H1 (cell line): ENCODE data around the gene ZNF699. TPM values are rescaled to one million over a fixed set of nuclear protein-coding genes. Genes with fewer than 3 reads are reported as not detected.

Experiments
- CTCF ChIA-PET: fragments of 300-600 bp; sonication (Branson Sonifier 250); formaldehyde crosslinking; loops from one replicate; lab custom pipeline; 2021; ENCODE audit not compliant: partially characterized antibody; lab: Charles Lee
- POLR2A ChIA-PET: fragments of 300-600 bp; sonication (Branson Sonifier 250); formaldehyde crosslinking; loops from one replicate; lab custom pipeline; 2021; ENCODE audit warnings: inconsistent platforms; ENCODE audit not compliant: partially characterized antibody; lab: Charles Lee
- DNase-seq, 2 experiments: peaks; one replicate each; pipeline versions ENCODE4 v3.0.0 to v3.0.0-alpha.2; 2010 to 2022; ENCODE audit warnings: low spot score in 2 of 2, low read depth in 1 of 2, mixed read lengths in 1 of 2
- FAIRE-seq: peaks from 2 replicates; lab custom pipeline; 2011; peaks lifted over from hg19 to GRCh38; lab: Jason Lieb, UNC
- H2AFZ ChIP-seq: 2 replicates; pipeline ENCODE4 v1.8.1; 2012; ENCODE audit warnings: low read length, inconsistent platforms
- H2AK5ac ChIP-seq: 2 replicates; pipeline ENCODE4 v1.6.1; 2013; ENCODE audit warnings: low read depth, low read length
- H2BK120ac ChIP-seq: replicated peaks from 2 replicates; pipeline ENCODE3; 2013; ENCODE audit warnings: low read depth, low read length, inconsistent platforms
- H2BK12ac ChIP-seq: 2 replicates; pipeline ENCODE4 v1.6.1; 2013; ENCODE audit warnings: low read depth, low read length
- H2BK15ac ChIP-seq: 2 replicates; pipeline ENCODE4 v1.6.1; 2013; ENCODE audit warnings: low read length
- H2BK20ac ChIP-seq: 2 replicates; pipeline ENCODE4 v1.6.1; 2013; ENCODE audit warnings: low read length
- H2BK5ac ChIP-seq: 2 replicates; pipeline ENCODE4 v1.6.1; 2013; ENCODE audit warnings: low read depth, low read length
- H3K14ac ChIP-seq: 2 replicates; pipeline ENCODE4 v1.6.1; 2013; ENCODE audit warnings: inconsistent platforms; ENCODE audit not compliant: insufficient read length
- H3K18ac ChIP-seq: 2 replicates; pipeline ENCODE4 v1.6.1; 2013; ENCODE audit warnings: low read length; ENCODE audit errors: extremely low read depth
- H3K23ac ChIP-seq: 2 replicates; pipeline ENCODE4 v1.6.1; 2013; ENCODE audit warnings: inconsistent platforms; ENCODE audit not compliant: insufficient read length
- H3K23me2 ChIP-seq: 2 replicates; pipeline ENCODE4 v1.6.1; 2013; ENCODE audit warnings: low read depth, low read length
- H3K27ac ChIP-seq: 2 replicates; pipeline ENCODE4 v1.6.1; 2011; ENCODE audit warnings: low read depth, low read length, inconsistent platforms
- H3K27me3 ChIP-seq, 4 experiments: replicated peaks in 1 of 4; 1 replicate in 1 of 4; 2 replicates in 3 of 4; pipeline versions ENCODE4 v1.6.1 to v1.8.1; 2011 to 2013; ENCODE audit warnings: low read length in 3 of 4, mild to moderate bottlenecking in 3 of 4, inconsistent platforms in 2 of 4, mixed read lengths in 2 of 4, moderate library complexity in 1 of 4; ENCODE audit not compliant: control insufficient read depth in 3 of 4, insufficient read depth in 3 of 4; ENCODE audit errors: extremely low read depth in 1 of 4
- H3K36me3 ChIP-seq, 4 experiments: 2 replicates each; pipeline versions ENCODE4 v1.6.1 to v1.8.1; 2011 to 2013; ENCODE audit warnings: mild to moderate bottlenecking in 4 of 4, low read length in 3 of 4, moderate library complexity in 2 of 4, control low read depth in 1 of 4, inconsistent platforms in 1 of 4; ENCODE audit not compliant: insufficient read depth in 4 of 4, control insufficient read depth in 2 of 4
- H3K4ac ChIP-seq: replicated peaks from 2 replicates; pipeline ENCODE3; 2013; ENCODE audit warnings: low read length, low read depth, mixed read lengths, inconsistent platforms; ENCODE audit not compliant: insufficient read length
- H3K4me1 ChIP-seq, 4 experiments: replicated peaks in 1 of 4; 1 replicate in 1 of 4; 2 replicates in 3 of 4; pipeline versions ENCODE4 v1.6.1 to v1.8.1; 2011 to 2013; ENCODE audit warnings: low read length in 3 of 4, inconsistent platforms in 2 of 4, mixed read lengths in 1 of 4; ENCODE audit not compliant: insufficient read depth in 4 of 4, control insufficient read depth in 3 of 4
- H3K4me2 ChIP-seq, 2 experiments: 2 replicates each; pipeline versions ENCODE4 v1.6.1 to v1.8.1; 2011 to 2013; ENCODE audit warnings: low read depth in 2 of 2, low read length in 2 of 2, control low read depth in 1 of 2, inconsistent platforms in 1 of 2, mild to moderate bottlenecking in 1 of 2; ENCODE audit not compliant: insufficient read depth in 1 of 2
- H3K4me3 ChIP-seq, 4 experiments: fragments of 200-600, 300-600 bp in 1 of 4; sonication (generic), shearing (Covaris generic), sonication (Bioruptor Twin) in 1 of 4; 2 replicates each; pipeline versions ENCODE4 v1.5.1 to v1.8.1; 2011 to 2016; ENCODE audit warnings: low read length in 4 of 4, low read depth in 3 of 4, control low read depth in 2 of 4, inconsistent platforms in 2 of 4, mild to moderate bottlenecking in 2 of 4, mixed read lengths in 1 of 4, moderate library complexity in 1 of 4; ENCODE audit not compliant: insufficient read depth in 2 of 4; ENCODE audit errors: extremely low read depth in 1 of 4
- H3K56ac ChIP-seq: replicated peaks from 2 replicates; pipeline ENCODE3; 2013; ENCODE audit warnings: low read depth, mild to moderate bottlenecking, mixed read lengths, low read length, inconsistent platforms; ENCODE audit not compliant: insufficient read length
- H3K79me1 ChIP-seq: 2 replicates; pipeline ENCODE4 v1.6.1; 2013; ENCODE audit warnings: low read depth, low read length, control low read depth
- H3K79me2 ChIP-seq, 2 experiments: 2 replicates each; pipeline versions ENCODE4 v1.6.1 to v1.8.1; 2012 to 2013; ENCODE audit warnings: low read length in 2 of 2, mild to moderate bottlenecking in 2 of 2, inconsistent platforms in 1 of 2; ENCODE audit not compliant: insufficient read depth in 2 of 2, control insufficient read depth in 1 of 2
- H3K9ac ChIP-seq, 4 experiments: replicated peaks in 1 of 4; 1 replicate in 1 of 4; 2 replicates in 3 of 4; pipeline versions ENCODE4 v1.6.1 to v1.8.1; 2011 to 2013; ENCODE audit warnings: low read depth in 3 of 4, low read length in 3 of 4, control low read depth in 2 of 4, mild to moderate bottlenecking in 2 of 4, moderate library complexity in 2 of 4, inconsistent platforms in 1 of 4; ENCODE audit errors: extremely low read depth in 1 of 4
- H3K9me3 ChIP-seq, 2 experiments: 2 replicates each; pipeline versions ENCODE4 v1.6.1 to v1.8.1; 2012 to 2013; ENCODE audit warnings: mild to moderate bottlenecking in 2 of 2, moderate library complexity in 2 of 2, control low read depth in 1 of 2, inconsistent platforms in 1 of 2, low read depth in 1 of 2, low read length in 1 of 2, mixed read lengths in 1 of 2; ENCODE audit not compliant: insufficient read depth in 2 of 2
- H4K20me1 ChIP-seq, 2 experiments: replicated peaks in 1 of 2; 2 replicates each; pipeline versions ENCODE3 to v1.8.1; 2011 to 2013; ENCODE audit warnings: inconsistent platforms in 2 of 2, low read length in 2 of 2, mild to moderate bottlenecking in 1 of 2; ENCODE audit not compliant: insufficient read depth in 2 of 2, control insufficient read depth in 1 of 2
- H4K5ac ChIP-seq: 2 replicates; pipeline ENCODE4 v1.6.1; 2013; ENCODE audit warnings: low read length, low read depth, mixed read lengths, inconsistent platforms; ENCODE audit not compliant: insufficient read length
- H4K8ac ChIP-seq: 2 replicates; pipeline ENCODE4 v1.8.0; 2013; ENCODE audit warnings: mild to moderate bottlenecking, moderate library complexity, low read length, inconsistent platforms; ENCODE audit not compliant: insufficient read depth; ENCODE audit errors: extremely low read depth
- H4K91ac ChIP-seq: replicated peaks from 2 replicates; pipeline ENCODE3; 2013; ENCODE audit warnings: low read length, mixed read lengths, inconsistent platforms; ENCODE audit not compliant: insufficient read length
- BACH1 ChIP-seq: IDR thresholded peaks from 2 replicates; pipeline ENCODE4 v1.6.1; 2012; ENCODE audit warnings: low read length, improper control_type of control experiment
- BCL11A ChIP-seq, 2 experiments: IDR thresholded peaks; one replicate each; pipeline ENCODE4 v1.6.1; 2011; ENCODE audit warnings: low read depth in 2 of 2, low read length in 2 of 2, mild to moderate bottlenecking in 2 of 2
- BRCA1 ChIP-seq: IDR thresholded peaks from 2 replicates; pipeline ENCODE4 v1.6.1; 2012; ENCODE audit warnings: low read depth, low read length, improper control_type of control experiment
- CEBPB ChIP-seq: IDR thresholded peaks from 2 replicates; pipeline ENCODE4 v1.6.1; 2012; ENCODE audit warnings: low read depth, low read length
- CREB1 ChIP-seq: IDR thresholded peaks from 2 replicates; pipeline ENCODE4 v1.6.1; 2012; ENCODE audit warnings: inconsistent platforms
- HDAC2 ChIP-seq, 2 experiments: fragments of 300-600 bp in 1 of 2; sonication (generic) in 1 of 2; IDR thresholded peaks; 2 replicates each; pipeline ENCODE4 v1.6.1; 2011 to 2012; ENCODE audit warnings: low read depth in 2 of 2, low read length in 2 of 2, mild to moderate bottlenecking in 2 of 2, moderate library complexity in 2 of 2, borderline replicate concordance in 1 of 2, inconsistent platforms in 1 of 2
- HDAC6 ChIP-seq: IDR thresholded peaks from one replicate; pipeline ENCODE4 v1.7.1; 2012; ENCODE audit warnings: low read depth, mild to moderate bottlenecking, inconsistent platforms, low read length, moderate library complexity
- JUN ChIP-seq: IDR thresholded peaks from 2 replicates; pipeline ENCODE4 v1.6.1; 2011; ENCODE audit warnings: low read depth, mild to moderate bottlenecking, improper control_type of control experiment, low read length
- MAFK ChIP-seq: IDR thresholded peaks from 2 replicates; pipeline ENCODE4 v1.6.1; 2012; ENCODE audit warnings: low read depth, mild to moderate bottlenecking, improper control_type of control experiment, low read length
- NANOG ChIP-seq: IDR thresholded peaks from 2 replicates; pipeline ENCODE4 v1.6.1; 2011; ENCODE audit warnings: low read length, low read depth, mild to moderate bottlenecking, inconsistent platforms; ENCODE audit not compliant: insufficient read depth, poor library complexity, severe bottlenecking
- SP2 ChIP-seq: IDR thresholded peaks from 2 replicates; pipeline ENCODE4 v1.6.1; 2012; ENCODE audit warnings: mild to moderate bottlenecking, low read length, inconsistent platforms
- SP4 ChIP-seq: IDR thresholded peaks from 2 replicates; pipeline ENCODE4 v1.6.1; 2012; ENCODE audit warnings: low read length, inconsistent platforms
- TCF12 ChIP-seq: IDR thresholded peaks from 2 replicates; pipeline ENCODE4 v1.6.1; 2011; ENCODE audit warnings: low read depth, mild to moderate bottlenecking, low read length
- WGBS, 2 experiments: shearing (Covaris generic) in 1 of 2; methylation state at CpG; one replicate each; pipeline versions ENCODE4 v1.1.6 to v1.1.7; 2013 to 2015; ENCODE audit warnings: low lambda C conversion rate in 2 of 2, mixed read lengths in 2 of 2, inconsistent platforms in 1 of 2, low coverage in 1 of 2, missing lambda C conversion rate in 1 of 2; ENCODE audit not compliant: insufficient replicate concordance in 2 of 2, insufficient coverage in 1 of 2, insufficient read length in 1 of 2; ENCODE audit errors: extremely low coverage in 1 of 2, missing lambda C conversion rate in 1 of 2; 5-methylcytosine and 5-hydroxymethylcytosine counted together
- polyA plus RNA-seq, 7 experiments: library from polyadenylated mRNA; depleted of rRNA in 3 of 7; stranded (reverse) in 5 of 7; unstranded in 2 of 7; fragments of >200 nt in 5 of 7; fragments of 200-250 nt in 2 of 7; gene quantifications; 1 replicate in 5 of 7; 2 replicates in 1 of 7; 4 replicates in 1 of 7; pipeline versions ENCODE4 v1.2.1 to v1.2.3, GENCODE V29; 2011 to 2013; ENCODE audit warnings: missing spikeins in 2 of 7, mixed read lengths in 2 of 7
- total RNA-seq: library from RNA; stranded (reverse); fragmentation: NEBNext Ultra II Directional; extraction: Animal tissue kit (Norgen Biotek cat#: 25700); gene quantifications from 2 replicates; pipeline ENCODE4 v1.2.1, GENCODE V29; 2021
- TF ChIP-seq, protein P1 (sequence below): IDR thresholded peaks from 2 replicates; pipeline ENCODE4 v1.6.1; 2012; ENCODE audit warnings: inconsistent platforms
- TF ChIP-seq, protein P2 (sequence below): IDR thresholded peaks from 2 replicates; pipeline ENCODE4 v1.6.1; 2011; ENCODE audit warnings: low read depth, mild to moderate bottlenecking, low read length; ENCODE audit not compliant: insufficient read depth

ZNF699 gene
- total and polyA plus RNA-seq, 2 of the 8 experiments (the other 6 are each of a cell fraction or from before 2014, with no cell fraction given): 1.00 to 3.3 TPM

- Histone ChIP-seq H3K4ac (no peak overlapping the region), H3K9ac (no peak overlapping the region), H2AK5ac (no peak overlapping the region), H3K79me2 (no peaks in the 10 kb centered on the region), H2BK15ac (no peak overlapping the region), H3K27ac (no peak overlapping the region), H3K23me2 (peaks cover 5% of the 10 kb centered on the region; the same call in 1 of the 2 replicates), H2BK5ac (no peak overlapping the region), H4K5ac (no peak overlapping the region), H3K18ac (no peak overlapping the region), H2AFZ (no peak overlapping the region), H3K4me1 (peaks cover 0 to 2% (median 0%) of the 10 kb centered on the region in 4 experiments; a peak in 1 of 7 replicates), H2BK12ac (no peak overlapping the region), H2BK120ac (no peak overlapping the region), H3K4me3 (no peak overlapping the region), H4K20me1 (no peaks in the 10 kb centered on the region), H4K8ac (no peak overlapping the region), H3K4me2 (no peak overlapping the region), H3K79me1 (no peaks in the 10 kb centered on the region), H4K91ac (no peak overlapping the region), H3K9me3 (peaks cover 28 to 50% of the 10 kb centered on the region in 2 experiments), H3K23ac (no peak overlapping the region), H3K36me3 (no peaks in the 10 kb centered on the region), H2BK20ac (no peak overlapping the region), H3K56ac (no peak overlapping the region), H3K27me3 (no peaks in the 10 kb centered on the region), H3K14ac (no peak overlapping the region)
- DNase-seq (no peak), FAIRE-seq (no peak)
- 81% methylated on average over 4 of the region's 4 CpGs; no CpG with 5 or more reads in 1 of the 2 experiments for WGBS, 2 experiments
- CTCF ChIA-PET: interaction anchor here (0.6 kb wide), 1 partner anchor 19 kb away, joined by 3 read pairs; no protein-coding TSS in a partner anchor
- POLR2A ChIA-PET: no interaction called here
- TF ChIP-seq SP2: no peak
- TF ChIP-seq BACH1: no peak
- TF ChIP-seq HDAC6: no peak
- TF ChIP-seq JUN: no peak
- TF ChIP-seq, protein P1, sequence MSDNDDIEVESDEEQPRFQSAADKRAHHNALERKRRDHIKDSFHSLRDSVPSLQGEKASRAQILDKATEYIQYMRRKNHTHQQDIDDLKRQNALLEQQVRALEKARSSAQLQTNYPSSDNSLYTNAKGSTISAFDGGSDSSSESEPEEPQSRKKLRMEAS: no peak
- TF ChIP-seq BRCA1: no peak
- TF ChIP-seq, protein P2, sequence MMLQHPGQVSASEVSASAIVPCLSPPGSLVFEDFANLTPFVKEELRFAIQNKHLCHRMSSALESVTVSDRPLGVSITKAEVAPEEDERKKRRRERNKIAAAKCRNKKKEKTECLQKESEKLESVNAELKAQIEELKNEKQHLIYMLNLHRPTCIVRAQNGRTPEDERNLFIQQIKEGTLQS: no peak
- no peak for TF ChIP-seq TCF12
- TF ChIP-seq CEBPB: no peak
- no peak for TF ChIP-seq MAFK
- no peak for TF ChIP-seq NANOG
- TF ChIP-seq HDAC2 (IDR thresholded peaks at IDR 0.05; ENCODE audit: borderline replicate concordance in 1 of 2, low read depth in 2 of 2, low read length in 2 of 2): no peak
- TF ChIP-seq CREB1: no peak
- no peak for TF ChIP-seq SP4
- no peak for TF ChIP-seq BCL11A (IDR thresholded peaks at IDR 0.05; ENCODE audit: low read depth in 2 of 2, low read length in 2 of 2)
Observed at GRCh38 chr19:9313756-9314155, 4.1 kb upstream of the ZNF699 start.
